HG03558 (cell line): ENCODE measurements around the gene STATH.
"Not testable (repeated sequence)": the region's sequence is repeated elsewhere in the genome, so short reads cannot be mapped to it uniquely, and the experiment has no call there.

ENCODE experiments used
- ATAC-seq: cut with Tn5 transposase; IDR thresholded peaks from one replicate; pipeline ENCODE4 v1.9.1; 2021; ENCODE audit warnings: moderate number of reproducible peaks; ENCODE audit not compliant: unreplicated experiment; ENCODE audit errors: extremely low read depth

STATH gene

GRCh38 chr4:70050138-70050537 lies 54.4 kb downstream of the STATH start, which contains the start of gene HTN1:
HTN1 (plus strand) TSS chr4:70050438; CDS start chr4:70053077, 2,639 bp downstream.
- ATAC-seq: not testable (repeated sequence)
